ENCODE results near the gene HOOK1. TPM values are rescaled to one million over a fixed set of nuclear protein-coding genes. Genes with fewer than 3 reads are reported as not detected.
"Not testable (repeated sequence)": the region's sequence is repeated elsewhere in the genome, so short reads cannot be mapped to it uniquely, and the experiment has no call there.

Gene HOOK1
- total RNA-seq, 6 experiments from 2014 or later: 15.2 to 30.6 (median 26.7) TPM

DNA sequence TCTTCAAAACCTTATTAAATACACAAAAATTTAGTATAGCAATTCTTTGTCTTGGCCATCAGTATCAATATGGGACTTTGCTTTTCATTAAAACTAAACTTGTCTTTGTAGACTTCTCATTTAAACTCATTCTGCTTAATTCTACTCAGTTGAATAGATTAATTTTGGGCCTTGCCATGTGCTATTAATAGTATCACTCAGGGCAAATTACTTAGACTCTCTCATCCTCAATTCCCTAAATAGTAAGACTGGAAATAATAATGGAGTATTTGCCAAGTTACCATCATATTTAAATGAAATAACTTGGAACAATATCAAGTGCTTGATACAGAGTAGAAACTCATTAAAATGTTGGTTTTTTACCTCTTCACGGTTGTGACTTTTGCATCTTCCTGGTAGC is 13.4 kb downstream of the HOOK1 start:
- H3K4me1 ChIP-seq: no peaks in the 10 kb centered on the region
- no peak for TF ChIP-seq POLR2A (IDR thresholded peaks at IDR 0.05)
- TF ChIP-seq, protein P1, sequence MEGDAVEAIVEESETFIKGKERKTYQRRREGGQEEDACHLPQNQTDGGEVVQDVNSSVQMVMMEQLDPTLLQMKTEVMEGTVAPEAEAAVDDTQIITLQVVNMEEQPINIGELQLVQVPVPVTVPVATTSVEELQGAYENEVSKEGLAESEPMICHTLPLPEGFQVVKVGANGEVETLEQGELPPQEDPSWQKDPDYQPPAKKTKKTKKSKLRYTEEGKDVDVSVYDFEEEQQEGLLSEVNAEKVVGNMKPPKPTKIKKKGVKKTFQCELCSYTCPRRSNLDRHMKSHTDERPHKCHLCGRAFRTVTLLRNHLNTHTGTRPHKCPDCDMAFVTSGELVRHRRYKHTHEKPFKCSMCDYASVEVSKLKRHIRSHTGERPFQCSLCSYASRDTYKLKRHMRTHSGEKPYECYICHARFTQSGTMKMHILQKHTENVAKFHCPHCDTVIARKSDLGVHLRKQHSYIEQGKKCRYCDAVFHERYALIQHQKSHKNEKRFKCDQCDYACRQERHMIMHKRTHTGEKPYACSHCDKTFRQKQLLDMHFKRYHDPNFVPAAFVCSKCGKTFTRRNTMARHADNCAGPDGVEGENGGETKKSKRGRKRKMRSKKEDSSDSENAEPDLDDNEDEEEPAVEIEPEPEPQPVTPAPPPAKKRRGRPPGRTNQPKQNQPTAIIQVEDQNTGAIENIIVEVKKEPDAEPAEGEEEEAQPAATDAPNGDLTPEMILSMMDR (IDR thresholded peaks at IDR 0.05): no peak

DNA sequence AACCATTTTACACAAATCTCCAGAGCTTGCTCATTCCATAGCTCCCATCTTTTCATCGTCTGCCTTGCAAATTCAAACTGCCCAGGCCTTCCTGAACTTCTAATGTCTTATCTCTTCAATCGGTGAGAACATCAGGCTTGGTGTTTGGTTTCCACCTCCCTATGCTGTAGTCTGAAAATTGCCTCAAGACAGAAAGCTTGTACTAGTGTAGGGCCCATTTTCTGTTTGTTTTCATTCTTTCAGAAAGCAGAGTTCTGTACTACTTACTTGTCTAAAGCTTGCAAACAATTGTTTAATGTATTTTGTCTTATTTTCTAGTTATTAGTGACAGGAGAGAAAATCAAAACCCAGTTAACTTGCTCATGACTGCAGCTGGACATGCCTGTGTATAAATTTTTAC is 16.8 kb downstream of the HOOK1 start:
- no peak for TF ChIP-seq POLR2A (IDR thresholded peaks at IDR 0.05)
- TF ChIP-seq, protein P1 (IDR thresholded peaks at IDR 0.05): no peak
- H3K4me1 ChIP-seq: no peaks in the 10 kb centered on the region
- DNase-seq: no peak
- no peak for ATAC-seq
- H3K36me3 ChIP-seq: peaks cover 0 to 4% (median 2%) of the 10 kb centered on the region in 4 donors
- 69% methylated on average over 2 of the region's 2 CpGs for WGBS (ENCODE audit: insufficient coverage, low coverage, low lambda C conversion rate, missing lambda C conversion rate)
- no peaks in the 10 kb centered on the region for H3K27me3 ChIP-seq
- H3K9me3 ChIP-seq: no peaks in the 10 kb centered on the region
- no peak overlapping the region for H3K27ac ChIP-seq
- intact Hi-C loops (cut with DNase I): no loop called here
- H3K4me3 ChIP-seq: no peak overlapping the region

More for the DNA sequence above, 13.4 kb downstream of the HOOK1 start:
- intact Hi-C loops (cut with DNase I): no loop called here
- Histone ChIP-seq H3K27me3 (no peaks in the 10 kb centered on the region), H3K4me3 (no peak overlapping the region), H3K27ac (no peak overlapping the region), H3K36me3 (peaks cover 0 to 4% (median 0%) of the 10 kb centered on the region in 4 donors), H3K9me3 (no peaks in the 10 kb centered on the region)
- DNase-seq (no peak), ATAC-seq (no peak)
- 85% methylated on average over 1 of the region's 1 CpG for WGBS (ENCODE audit: insufficient coverage, low coverage, low lambda C conversion rate, missing lambda C conversion rate)

DNA sequence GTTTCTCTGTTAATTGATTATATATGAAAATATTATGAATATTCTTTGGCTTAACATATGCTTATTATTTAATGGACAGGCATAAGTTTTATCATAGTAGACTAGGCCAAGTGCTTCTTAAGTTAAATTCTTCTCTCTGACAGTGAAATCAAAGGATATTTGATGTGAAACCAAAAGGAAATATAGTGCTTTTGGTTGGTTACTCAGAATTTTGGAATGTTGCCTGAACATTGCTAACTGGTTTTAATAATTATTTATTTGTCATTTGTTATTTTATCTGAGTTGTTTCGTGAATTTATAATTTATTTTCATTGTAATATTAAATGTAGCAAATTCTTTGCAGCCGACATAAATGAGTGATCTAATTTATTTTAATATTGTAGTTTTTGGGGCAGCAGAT is 18.3 kb downstream of the HOOK1 start:
- no peak for ATAC-seq
- TF ChIP-seq, protein P1 (IDR thresholded peaks at IDR 0.05): no peak
- no peak for TF ChIP-seq POLR2A (IDR thresholded peaks at IDR 0.05)
- Histone ChIP-seq H3K27ac (no peak overlapping the region), H3K4me3 (no peak overlapping the region), H3K36me3 (peaks cover 0 to 10% (median 5%) of the 10 kb centered on the region in 4 donors), H3K27me3 (no peaks in the 10 kb centered on the region), H3K9me3 (no peaks in the 10 kb centered on the region), H3K4me1 (no peaks in the 10 kb centered on the region)
- intact Hi-C loops (cut with DNase I): no loop called here
- DNase-seq: no peak
- WGBS (ENCODE audit: insufficient coverage, low coverage, low lambda C conversion rate, missing lambda C conversion rate): 82% methylated on average over 2 of the region's 2 CpGs

DNA sequence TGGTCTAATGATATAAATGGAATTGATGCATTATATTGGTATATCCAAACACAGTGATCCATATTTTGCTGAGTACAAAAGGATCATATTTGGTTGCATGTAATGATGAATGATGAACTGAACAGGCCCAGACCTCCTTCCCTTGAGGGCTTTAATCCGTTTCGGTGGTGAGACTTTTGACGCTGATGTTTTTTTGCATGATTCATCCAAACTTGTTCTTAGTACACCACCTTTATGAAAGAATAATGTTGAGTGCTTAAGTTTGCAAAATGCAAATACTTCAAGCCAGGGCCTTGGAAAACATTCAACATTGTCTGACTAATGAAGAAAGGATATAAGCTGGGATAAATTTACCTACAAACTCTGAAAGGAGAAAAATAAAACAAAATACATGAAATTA is 19.2 kb downstream of the HOOK1 start:
- intact Hi-C loops (cut with DNase I): no loop called here
- TF ChIP-seq, protein P1 (IDR thresholded peaks at IDR 0.05): no peak
- TF ChIP-seq POLR2A (IDR thresholded peaks at IDR 0.05): no peak
- no peak overlapping the region for H3K27ac ChIP-seq
- H3K4me1 ChIP-seq: no peaks in the 10 kb centered on the region
- no peak for ATAC-seq
- peaks cover 0 to 10% (median 5%) of the 10 kb centered on the region in 4 donors for H3K36me3 ChIP-seq
- H3K4me3 ChIP-seq: no peak overlapping the region
- no peak for DNase-seq
- no peaks in the 10 kb centered on the region for H3K9me3 ChIP-seq
- 67% methylated on average over 3 of the region's 3 CpGs for WGBS (ENCODE audit: insufficient coverage, low coverage, low lambda C conversion rate, missing lambda C conversion rate)
- no peaks in the 10 kb centered on the region for H3K27me3 ChIP-seq

DNA sequence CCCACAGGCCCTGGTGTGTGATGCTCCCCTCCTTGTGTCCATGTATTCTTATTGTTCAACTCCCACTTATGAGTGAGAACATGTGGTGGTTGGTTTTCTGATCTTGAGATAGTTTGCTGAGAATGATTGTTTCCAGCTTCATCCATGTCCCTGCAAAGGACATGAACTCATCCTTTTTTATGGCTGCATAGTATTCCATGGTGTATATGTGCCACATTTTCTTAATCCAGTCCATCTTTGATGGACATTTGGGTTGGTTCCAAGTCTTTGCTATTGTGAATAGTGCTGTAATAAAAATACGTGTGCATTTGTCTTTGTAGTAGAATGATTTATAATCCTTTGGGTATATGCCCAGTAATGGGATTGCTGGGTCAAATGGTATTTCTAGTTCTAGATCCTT is 23.1 kb downstream of the HOOK1 start:
- H3K4me1 ChIP-seq; H3K4me3 ChIP-seq; ATAC-seq; intact Hi-C loops (cut with DNase I); H3K27ac ChIP-seq; H3K27me3 ChIP-seq; H3K9me3 ChIP-seq; DNase-seq: not testable (repeated sequence)
- peaks cover 0 to 18% (median 6%) of the 10 kb centered on the region in 4 donors for H3K36me3 ChIP-seq
- 80% methylated on average over 1 of the region's 1 CpG for WGBS (ENCODE audit: insufficient coverage, low coverage, low lambda C conversion rate, missing lambda C conversion rate)

Measured in right lobe of liver (tissue), 6 donors.